ENCODE measurements around the gene AFAP1. TPM values are rescaled to one million over a fixed set of nuclear protein-coding genes. Genes with fewer than 3 reads are reported as not detected.

The AFAP1 gene
- polyA plus RNA-seq, 3 donors = not detected

DNA sequence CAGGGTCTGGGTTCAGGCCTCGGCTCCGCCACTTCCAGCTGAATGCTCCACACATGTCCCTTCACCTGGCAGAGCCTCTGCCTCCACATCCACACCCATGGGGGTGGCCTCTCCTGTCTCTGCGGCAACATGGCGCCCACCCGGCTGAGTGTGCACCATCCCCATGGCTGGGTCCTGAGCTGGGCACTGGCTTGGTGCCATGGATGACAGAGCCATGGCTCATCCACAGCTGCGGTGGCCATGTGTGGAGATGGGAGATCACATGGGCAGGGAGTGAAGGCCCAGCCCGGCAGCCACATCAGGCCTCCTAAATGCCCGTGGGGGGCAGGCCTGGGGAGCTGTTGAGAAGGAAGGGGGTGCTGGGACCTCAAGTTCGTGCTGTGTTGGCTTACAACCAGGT is 213.7 kb downstream of the AFAP1 start:
- H3K27ac Mint-ChIP-seq = no peak overlapping the region
- no peak for DNase-seq
- Histone ChIP-seq H2AFZ (ENCODE audit: insufficient read depth, low read depth, low read length, poor library complexity, severe bottlenecking) (no peak overlapping the region), H3K4me1 (ENCODE audit: control insufficient read depth in 1 of 2, insufficient read depth in 2 of 2, low read length in 2 of 2) (peaks cover 0 to 5% of the 10 kb centered on the region in 2 donors), H3K9ac (ENCODE audit: insufficient read depth, low read length, poor library complexity, severe bottlenecking) (no peak overlapping the region), H3K27ac (ENCODE audit: low read depth in 1 of 2, low read length in 2 of 2) (no peak overlapping the region), H4K20me1 (ENCODE audit: insufficient read depth, low read length) (no peaks in the 10 kb centered on the region), H3K36me3 (replicated peaks in 1 of 2; ENCODE audit: control insufficient read depth in 1 of 2, insufficient read depth in 2 of 2, low read length in 2 of 2) (no peaks in the 10 kb centered on the region), H3K27me3 (ENCODE audit: control insufficient read depth in 2 of 2, insufficient read depth in 2 of 2, low read length in 2 of 2) (peaks cover 0 to 8% of the 10 kb centered on the region in 2 donors), H3K9me3 (replicated peaks in 1 of 2; ENCODE audit: control insufficient read depth in 1 of 2, insufficient read depth in 1 of 2, low read length in 2 of 2) (no peaks in the 10 kb centered on the region), H3K4me2 (replicated peaks; ENCODE audit: extremely low read depth, low read length, poor library complexity, severe bottlenecking) (no peak overlapping the region), H3K4me3 (replicated peaks in 1 of 3; ENCODE audit: low read depth in 2 of 3, low read length in 3 of 3) (no peak overlapping the region), H3K79me2 (ENCODE audit: insufficient read depth, low read length) (no peaks in the 10 kb centered on the region)
- intact Hi-C loops (cut with micrococcal nuclease) = no loop called here
- no peaks in the 10 kb centered on the region for H3K36me3 Mint-ChIP-seq
- peaks cover 10 to 15% (median 15%) of the 10 kb centered on the region in 3 donors for H3K27me3 Mint-ChIP-seq (ENCODE audit: low read depth in 3 of 3)
- peaks cover 0 to 8% (median 4%) of the 10 kb centered on the region in 7 donors for H3K9me3 Mint-ChIP-seq
- WGBS (ENCODE audit: insufficient coverage) = 91% methylated on average over 8 of the region's 9 CpGs
- TF ChIP-seq, protein P1, sequence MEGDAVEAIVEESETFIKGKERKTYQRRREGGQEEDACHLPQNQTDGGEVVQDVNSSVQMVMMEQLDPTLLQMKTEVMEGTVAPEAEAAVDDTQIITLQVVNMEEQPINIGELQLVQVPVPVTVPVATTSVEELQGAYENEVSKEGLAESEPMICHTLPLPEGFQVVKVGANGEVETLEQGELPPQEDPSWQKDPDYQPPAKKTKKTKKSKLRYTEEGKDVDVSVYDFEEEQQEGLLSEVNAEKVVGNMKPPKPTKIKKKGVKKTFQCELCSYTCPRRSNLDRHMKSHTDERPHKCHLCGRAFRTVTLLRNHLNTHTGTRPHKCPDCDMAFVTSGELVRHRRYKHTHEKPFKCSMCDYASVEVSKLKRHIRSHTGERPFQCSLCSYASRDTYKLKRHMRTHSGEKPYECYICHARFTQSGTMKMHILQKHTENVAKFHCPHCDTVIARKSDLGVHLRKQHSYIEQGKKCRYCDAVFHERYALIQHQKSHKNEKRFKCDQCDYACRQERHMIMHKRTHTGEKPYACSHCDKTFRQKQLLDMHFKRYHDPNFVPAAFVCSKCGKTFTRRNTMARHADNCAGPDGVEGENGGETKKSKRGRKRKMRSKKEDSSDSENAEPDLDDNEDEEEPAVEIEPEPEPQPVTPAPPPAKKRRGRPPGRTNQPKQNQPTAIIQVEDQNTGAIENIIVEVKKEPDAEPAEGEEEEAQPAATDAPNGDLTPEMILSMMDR (IDR thresholded peaks at IDR 0.05) = no peak
- peaks cover 8% of the 10 kb centered on the region for H3K4me1 Mint-ChIP-seq
- H3K4me3 Mint-ChIP-seq = no peak overlapping the region

DNA sequence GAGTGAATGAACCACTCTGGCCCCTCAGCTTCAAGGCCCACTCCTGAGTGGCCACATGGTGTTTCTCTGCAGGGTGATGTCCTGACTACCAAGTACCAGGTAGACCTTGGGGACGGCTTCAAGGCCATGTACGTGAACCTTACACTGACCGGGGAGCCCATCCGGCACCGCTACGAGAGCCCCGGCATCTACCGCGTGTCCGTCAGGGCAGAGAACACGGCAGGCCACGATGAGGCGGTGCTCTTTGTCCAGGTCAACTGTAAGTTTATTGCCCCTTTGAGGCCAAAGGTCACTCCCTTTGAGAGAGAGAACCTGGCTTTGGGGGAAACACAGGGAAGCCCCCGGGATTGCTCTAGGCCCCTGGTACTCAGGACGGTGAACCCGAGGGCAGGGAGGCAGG is 216.0 kb downstream of the AFAP1 start:
- DNase-seq = no peak
- H3K4me2 ChIP-seq (replicated peaks; ENCODE audit: extremely low read depth, low read length, poor library complexity, severe bottlenecking) = no peak overlapping the region
- peaks cover 0 to 15% of the 10 kb centered on the region in 2 donors for H3K27me3 ChIP-seq (ENCODE audit: control insufficient read depth in 2 of 2, insufficient read depth in 2 of 2, low read length in 2 of 2)
- peak overlapping the region in 1 of 7 donors; percentile 33 for H3K27ac Mint-ChIP-seq
- no peaks in the 10 kb centered on the region for H4K20me1 ChIP-seq (ENCODE audit: insufficient read depth, low read length)
- H3K4me1 ChIP-seq (ENCODE audit: control insufficient read depth in 1 of 2, insufficient read depth in 2 of 2, low read length in 2 of 2) = peaks cover 0 to 5% of the 10 kb centered on the region in 2 donors
- H3K9me3 Mint-ChIP-seq = peaks cover 0 to 8% (median 4%) of the 10 kb centered on the region in 7 donors
- H3K4me3 ChIP-seq (replicated peaks in 1 of 3; ENCODE audit: low read depth in 2 of 3, low read length in 3 of 3) = no peak overlapping the region
- peaks cover 8% of the 10 kb centered on the region for H3K4me1 Mint-ChIP-seq
- 98% methylated on average over 14 of the region's 16 CpGs for WGBS (ENCODE audit: insufficient coverage)
- H3K9ac ChIP-seq (ENCODE audit: insufficient read depth, low read length, poor library complexity, severe bottlenecking) = no peak overlapping the region
- peaks cover 10 to 21% (median 19%) of the 10 kb centered on the region in 3 donors for H3K27me3 Mint-ChIP-seq (ENCODE audit: low read depth in 3 of 3)
- no peaks in the 10 kb centered on the region for H3K36me3 Mint-ChIP-seq
- no peak overlapping the region for H3K4me3 Mint-ChIP-seq
- no peaks in the 10 kb centered on the region for H3K36me3 ChIP-seq (replicated peaks in 1 of 2; ENCODE audit: control insufficient read depth in 1 of 2, insufficient read depth in 2 of 2, low read length in 2 of 2)
- no peak overlapping the region for H2AFZ ChIP-seq (ENCODE audit: insufficient read depth, low read depth, low read length, poor library complexity, severe bottlenecking)
- H3K27ac ChIP-seq (ENCODE audit: low read depth in 1 of 2, low read length in 2 of 2) = no peak overlapping the region
- no peaks in the 10 kb centered on the region for H3K79me2 ChIP-seq (ENCODE audit: insufficient read depth, low read length)
- no peaks in the 10 kb centered on the region for H3K9me3 ChIP-seq (replicated peaks in 1 of 2; ENCODE audit: control insufficient read depth in 1 of 2, insufficient read depth in 1 of 2, low read length in 2 of 2)
- intact Hi-C loops (cut with micrococcal nuclease) = no loop called here
- TF ChIP-seq, protein P1 (IDR thresholded peaks at IDR 0.05) = no peak
